Left forelimb (tissue), 1 donor: ENCODE measurements around the gene ZFHX3.
"Not testable (repeated sequence)": the region's sequence is repeated elsewhere in the genome, so short reads cannot be mapped to it uniquely, and the experiment has no call there.

ENCODE experiments used
- DNase-seq: peaks from one replicate; pipeline ENCODE4 v3.0.0-alpha.2; 2018; ENCODE audit warnings: low spot score

Gene ZFHX3

DNA sequence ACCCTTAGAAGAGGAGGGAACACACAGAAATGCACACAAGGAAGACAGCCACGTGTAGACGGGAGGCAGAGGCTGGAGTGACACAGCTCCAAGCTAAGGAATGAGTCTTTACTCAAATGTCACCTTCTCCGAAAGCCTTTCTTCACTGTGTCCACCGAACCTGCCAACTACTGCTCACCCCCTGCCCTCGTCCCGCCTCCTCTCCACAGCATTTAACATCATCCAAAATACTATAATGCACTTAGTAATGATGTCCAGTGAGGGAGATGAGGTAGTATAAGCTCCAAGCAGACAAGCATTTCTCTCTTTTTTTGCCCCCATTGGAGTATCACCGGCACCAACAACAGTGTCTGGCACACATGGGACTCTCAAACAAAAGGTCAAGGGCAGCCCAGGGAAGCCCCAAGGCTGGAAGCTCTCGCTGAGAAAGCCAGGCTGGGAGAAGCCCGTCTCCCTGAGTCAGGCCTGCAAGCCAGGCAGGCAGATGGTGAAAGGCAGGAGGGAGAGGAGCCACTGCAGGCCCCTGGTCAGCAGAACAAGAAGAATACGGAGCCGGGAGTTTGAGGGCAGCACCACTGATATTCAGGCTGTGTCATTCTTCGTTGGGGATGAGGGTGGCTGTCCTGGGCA, 25.9 kb downstream of the ZFHX3 start:
- DNase-seq, result no peak

DNA sequence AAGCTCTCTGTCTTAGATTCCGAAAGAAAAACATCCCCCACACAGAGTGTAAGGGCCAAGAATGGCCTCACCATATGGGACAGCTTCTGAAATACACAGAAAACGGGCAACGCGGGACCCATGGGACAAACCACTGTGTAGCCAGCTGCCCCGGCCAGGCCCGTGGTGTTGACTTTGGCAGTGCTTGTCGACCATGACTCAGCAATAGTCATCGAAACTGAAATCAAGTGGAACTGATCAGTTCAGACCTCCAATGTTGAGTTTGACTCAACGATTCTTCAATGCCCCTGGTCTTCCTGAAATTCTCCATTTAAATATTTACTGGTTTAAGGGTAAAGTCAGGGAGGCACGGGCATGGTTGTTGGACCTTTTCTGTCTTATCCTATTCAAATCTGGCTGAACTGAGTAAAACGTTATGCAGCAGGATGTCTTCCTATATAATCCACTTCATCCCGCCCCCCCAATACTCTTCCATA, 27.5 kb downstream of the ZFHX3 start:
- no peak for DNase-seq

DNA sequence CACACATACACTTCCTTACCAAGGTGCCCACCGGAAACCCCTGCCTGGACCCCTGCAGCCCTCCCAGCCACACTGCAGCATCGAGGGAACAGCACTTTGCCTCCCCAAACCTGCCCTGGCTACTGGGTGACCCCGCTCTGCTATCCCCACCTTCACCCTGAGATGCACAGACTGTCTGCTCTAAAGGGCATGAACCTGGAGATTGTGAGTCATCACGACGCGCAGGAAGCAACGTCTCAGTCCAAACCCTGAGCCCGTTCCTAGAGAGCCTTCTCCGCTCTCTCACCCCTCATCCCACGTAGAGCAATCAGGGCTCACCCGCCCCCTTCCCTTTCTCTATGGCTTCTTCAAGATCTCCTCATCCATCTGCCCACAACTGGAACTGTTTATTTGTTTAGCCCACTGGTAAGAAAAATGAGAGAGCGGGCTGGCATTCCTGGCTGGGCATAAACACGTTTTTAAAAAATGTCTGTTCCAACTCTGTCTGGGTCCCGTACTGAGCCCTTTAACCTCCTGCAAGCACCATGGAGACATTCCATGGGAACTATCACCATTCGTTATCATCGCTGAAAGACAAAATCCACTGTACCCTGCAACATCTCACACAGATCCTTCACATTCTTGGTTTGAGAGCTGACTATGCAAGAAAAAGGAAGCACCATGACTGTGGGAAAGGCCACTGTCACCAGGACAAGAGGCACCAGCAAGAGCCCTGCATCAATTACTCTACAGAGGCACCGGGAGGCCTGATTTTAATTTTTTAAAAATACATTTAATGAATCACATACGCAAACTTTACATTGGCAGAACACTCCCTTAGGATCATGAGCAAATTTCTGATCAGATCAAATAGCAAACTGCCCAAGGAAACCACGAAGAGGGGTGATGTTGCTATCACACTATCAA, 28.2 kb downstream of the ZFHX3 start:
- DNase-seq, result no peak

DNA sequence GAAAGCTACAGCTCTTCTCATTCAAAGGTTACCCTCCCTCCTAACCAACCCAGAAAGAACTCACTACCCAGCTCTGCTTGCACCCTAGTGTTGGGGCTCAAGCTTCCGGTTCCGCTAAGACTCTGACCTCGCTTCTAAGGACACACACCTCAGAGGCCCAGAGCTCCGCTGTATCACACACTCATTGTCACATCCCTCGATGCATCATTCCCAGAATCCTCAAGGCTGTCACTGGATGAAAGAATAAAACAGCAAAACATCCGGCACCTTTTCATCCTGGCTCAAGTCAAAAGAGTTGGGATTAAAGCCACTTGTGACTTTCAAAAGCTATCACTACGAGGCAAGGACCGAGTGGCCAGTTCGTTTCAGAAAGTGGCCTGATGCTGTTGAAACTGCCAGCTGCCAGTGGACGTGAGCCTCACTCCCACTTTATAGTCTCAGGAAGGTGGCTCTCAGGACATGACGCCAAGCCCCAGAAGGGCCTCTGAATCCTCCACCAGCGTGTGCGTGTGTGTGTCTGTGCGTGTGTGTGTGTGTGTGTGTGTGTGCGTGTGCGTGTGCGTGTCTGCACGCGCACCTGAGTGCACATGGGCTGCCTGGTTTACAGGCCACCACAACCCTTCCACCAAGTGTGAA, 29.0 kb downstream of the ZFHX3 start:
- DNase-seq, result no peak

DNA sequence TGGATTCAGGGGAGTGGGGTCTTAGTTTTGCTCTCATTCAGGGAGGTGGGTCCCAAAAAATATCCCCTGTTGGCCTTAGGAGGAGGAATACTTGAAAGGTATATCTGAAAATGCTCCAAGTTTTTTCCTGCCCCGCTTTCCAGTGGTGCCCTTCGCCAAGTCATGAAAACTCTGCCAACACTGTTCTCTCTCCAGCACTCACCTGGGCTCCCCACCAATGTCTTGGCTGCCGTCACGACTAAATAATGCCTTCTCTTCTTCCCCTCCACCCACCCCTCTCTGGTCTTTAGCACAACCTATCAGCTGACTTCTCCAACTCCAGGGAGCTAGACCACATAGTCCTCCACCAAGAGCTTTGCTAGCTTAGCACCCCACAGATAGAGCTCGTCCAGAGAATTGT, 30.6 kb downstream of the ZFHX3 start:
- DNase-seq, result no peak

DNA sequence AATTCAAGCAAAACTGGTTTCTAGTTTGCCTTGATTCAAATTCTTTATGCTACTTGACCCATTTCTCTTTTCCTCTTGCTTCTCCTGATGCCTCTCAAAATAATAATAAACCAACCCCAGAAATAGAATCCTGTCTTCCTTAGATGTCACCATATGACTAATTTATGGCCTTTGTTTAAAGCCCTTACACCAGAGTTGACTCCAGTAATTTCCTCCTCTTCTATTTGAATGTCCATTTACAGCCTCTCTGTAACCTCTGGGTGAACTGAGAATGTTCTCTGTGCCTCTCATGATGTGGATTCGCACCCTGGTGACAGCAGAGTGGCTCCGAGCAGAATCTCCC, 31.5 kb downstream of the ZFHX3 start:
- no peak for DNase-seq

DNA sequence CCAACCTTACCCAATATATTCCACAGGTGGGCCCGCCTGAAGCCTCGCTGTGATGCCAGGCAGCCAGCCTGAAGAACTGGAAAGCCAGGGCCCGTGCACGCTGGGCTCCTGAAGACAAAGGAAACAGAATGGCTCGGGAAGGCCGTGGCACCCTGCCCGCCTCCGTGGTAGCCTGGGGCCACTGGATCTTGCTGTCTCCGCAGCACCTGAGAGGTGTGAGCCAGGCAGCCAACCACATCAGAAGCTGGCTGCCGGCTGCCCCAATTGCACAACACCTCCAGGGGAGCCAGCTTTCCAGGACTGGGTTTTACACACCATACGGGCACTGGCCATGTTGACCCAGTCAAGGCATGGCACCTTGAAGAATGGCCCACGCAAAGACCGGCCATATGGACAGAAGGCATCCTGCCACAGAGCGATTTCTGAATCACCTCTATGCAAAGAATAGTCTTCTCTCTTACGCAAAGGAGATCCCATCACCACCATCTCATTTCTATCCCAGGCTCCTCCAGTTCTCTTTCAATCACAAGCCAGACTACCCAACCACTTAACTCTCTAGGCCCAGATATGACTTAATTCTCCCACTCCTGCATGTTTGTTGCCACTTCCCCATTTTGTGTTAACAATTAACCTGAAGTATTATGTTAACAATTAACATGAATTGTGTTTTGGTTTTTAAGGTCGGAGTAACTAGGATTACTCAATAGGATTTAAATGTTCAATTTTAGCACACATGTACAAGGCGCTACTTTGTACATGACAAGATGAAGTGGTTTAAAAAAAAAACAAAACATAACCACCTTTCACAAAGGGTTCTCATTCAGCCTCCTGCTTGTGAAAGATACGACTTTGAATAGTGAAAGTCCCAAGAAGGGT, 32.1 kb downstream of the ZFHX3 start:
- DNase-seq, result no peak

DNA sequence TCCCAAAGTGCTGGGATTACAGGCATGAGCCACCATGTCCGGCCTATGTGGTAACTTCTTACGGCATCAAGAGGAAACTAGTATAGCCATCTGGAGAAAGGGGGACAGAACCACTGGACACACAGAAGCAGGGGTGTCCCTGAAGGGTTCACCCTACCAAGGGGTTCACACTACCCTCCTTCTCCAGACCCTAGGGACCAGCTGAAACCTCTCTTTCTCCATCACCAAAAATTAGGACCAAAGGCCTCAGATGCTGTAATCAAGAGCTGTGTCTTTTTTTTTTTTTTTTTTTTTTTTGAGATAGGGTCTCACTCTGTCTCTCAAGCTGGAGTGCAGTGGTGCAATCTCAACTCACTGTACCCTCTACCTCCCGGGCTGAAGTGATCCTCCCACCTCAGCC, 33.2 kb downstream of the ZFHX3 start:
- DNase-seq, result no peak

DNA sequence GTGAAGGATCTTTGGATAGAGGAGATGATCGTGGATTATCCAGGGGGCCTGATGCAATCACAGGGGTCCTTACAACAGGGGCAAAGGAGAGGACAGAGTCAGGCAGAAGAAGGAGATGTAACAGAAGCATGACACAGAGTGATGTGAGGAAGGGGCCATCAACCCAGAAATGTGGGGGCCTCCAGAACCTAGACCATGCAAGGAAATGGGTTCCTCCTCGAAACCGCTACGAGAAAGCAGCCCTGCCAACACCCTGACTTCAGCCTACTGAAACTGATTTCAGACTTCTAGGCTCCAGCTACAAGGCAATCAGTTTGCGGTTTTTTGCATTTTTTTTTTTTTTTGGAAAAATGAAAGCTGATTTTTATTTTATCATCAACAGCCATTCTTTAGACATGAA, 34.0 kb downstream of the ZFHX3 start:
- no peak for DNase-seq

DNA sequence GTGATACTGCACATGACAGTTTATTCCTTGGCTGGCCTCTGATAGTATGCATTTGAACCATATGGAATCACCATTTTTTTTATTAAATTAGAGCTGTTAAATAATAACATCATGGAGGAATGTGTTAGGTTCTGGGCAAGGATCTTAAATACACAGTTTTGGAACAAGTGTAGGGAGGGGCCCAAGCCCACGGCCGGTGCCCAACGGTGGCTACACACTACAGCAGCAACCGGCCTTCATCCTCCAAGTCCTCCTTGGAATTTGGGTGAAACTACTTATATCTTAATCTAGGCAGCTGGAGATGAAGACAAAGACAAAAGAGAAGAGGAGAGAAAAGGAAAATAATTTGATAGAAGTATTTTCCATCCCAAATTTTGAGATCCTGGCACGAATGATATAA, 35.6 kb downstream of the ZFHX3 start:
- DNase-seq, result no peak

DNA sequence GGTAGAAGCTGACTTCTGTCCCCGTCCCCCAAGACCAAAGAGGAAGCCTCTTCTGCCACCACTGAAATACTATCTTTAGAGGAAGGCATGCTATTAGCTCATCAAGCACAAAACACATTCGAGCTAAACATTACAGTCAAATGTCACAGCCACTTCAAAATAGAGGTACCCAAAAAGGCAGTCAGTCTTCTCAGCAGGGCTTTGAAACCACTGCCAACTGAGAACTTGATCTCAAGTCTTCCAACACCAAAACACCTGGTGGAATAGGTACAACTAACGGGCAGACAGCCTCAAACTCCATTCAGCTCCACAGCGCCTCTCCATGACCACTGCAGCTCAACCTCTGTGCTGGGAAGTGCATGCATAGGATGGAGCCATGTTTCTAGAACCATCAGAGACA, 36.0 kb downstream of the ZFHX3 start:
- DNase-seq, result no peak

DNA sequence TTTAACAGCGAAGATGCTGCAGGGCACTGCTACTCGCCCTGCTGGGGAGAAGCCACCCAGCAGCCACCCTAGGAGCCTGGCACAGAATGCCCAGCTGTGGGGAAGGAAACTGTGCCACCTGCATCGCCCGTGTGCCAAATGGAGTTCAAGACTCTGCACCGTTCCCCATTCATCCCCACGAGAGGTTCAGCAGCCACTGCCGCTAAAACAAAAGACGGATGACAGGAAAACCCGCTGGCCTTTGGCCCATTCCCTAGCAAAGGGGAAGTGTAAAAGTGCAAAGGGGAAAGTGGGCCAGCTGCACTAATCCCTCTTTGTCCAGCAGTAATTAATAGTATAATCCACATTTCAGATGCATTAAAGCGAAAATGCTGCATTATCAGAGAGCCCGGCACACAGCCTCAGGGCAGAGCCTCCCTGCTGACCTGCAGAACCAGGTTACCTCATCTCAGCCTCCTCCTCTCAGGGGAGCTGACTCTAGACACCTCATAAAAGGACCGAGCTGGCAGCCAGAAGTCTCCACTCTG, 37.7 kb downstream of the ZFHX3 start:
- no peak for DNase-seq

DNA sequence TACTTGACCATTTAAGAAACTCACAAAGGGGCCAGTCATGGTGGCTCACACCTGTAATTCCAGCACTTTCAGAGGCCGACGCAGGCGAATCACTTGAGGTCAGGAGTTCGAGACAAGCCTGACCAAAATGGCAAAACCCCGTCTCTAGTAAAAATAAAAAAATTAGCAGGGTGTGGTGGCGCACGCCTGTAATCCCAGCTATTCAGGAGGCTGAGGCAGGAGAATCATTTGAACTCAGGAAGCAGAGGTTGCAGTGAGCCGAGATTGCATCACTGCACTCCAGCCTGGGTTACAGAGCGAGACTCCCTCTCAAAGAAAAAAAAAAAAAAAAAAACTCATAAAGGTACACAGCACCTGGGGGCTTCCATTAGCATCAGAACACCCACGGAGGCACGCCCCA, 38.2 kb downstream of the ZFHX3 start:
- DNase-seq, result not testable (repeated sequence)

DNA sequence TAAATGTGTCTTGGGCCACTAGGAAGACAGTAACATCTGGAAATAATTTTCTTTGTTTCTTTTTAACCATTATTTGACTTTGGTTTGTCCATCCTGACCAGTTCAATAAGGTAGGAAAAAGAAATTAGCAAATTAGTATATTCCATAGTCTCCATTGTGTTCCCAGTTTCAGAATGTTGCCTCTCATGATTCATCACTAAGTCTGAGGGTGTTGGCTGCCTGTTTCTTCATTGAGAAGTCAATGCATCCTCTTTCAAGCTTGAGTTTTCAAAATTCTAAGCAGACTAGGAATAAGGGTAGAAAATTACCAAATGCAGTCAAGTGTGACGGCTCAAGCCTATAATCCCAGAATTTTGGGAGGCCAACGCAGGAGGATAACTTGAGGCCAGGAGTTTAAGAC, 41.9 kb downstream of the ZFHX3 start:
- DNase-seq, result no peak

DNA sequence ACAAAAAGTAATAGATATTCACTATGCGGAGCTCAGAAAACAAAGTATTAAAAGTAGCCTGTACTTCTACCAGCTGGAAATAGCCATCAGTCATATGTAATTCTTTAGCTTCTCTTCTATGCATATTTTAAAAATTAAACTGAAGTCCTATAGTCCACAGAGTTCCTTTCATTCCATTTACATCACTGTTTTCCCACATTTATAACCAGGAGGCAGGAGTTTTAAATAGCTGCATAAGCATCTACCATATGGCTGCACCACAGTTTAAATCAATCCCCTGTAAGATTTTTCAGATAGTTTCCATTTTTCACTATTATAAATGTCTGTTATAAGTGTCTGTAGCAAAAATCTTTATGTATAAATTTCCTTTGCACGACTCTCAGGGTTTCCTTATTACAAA, 45.1 kb downstream of the ZFHX3 start:
- no peak for DNase-seq

DNA sequence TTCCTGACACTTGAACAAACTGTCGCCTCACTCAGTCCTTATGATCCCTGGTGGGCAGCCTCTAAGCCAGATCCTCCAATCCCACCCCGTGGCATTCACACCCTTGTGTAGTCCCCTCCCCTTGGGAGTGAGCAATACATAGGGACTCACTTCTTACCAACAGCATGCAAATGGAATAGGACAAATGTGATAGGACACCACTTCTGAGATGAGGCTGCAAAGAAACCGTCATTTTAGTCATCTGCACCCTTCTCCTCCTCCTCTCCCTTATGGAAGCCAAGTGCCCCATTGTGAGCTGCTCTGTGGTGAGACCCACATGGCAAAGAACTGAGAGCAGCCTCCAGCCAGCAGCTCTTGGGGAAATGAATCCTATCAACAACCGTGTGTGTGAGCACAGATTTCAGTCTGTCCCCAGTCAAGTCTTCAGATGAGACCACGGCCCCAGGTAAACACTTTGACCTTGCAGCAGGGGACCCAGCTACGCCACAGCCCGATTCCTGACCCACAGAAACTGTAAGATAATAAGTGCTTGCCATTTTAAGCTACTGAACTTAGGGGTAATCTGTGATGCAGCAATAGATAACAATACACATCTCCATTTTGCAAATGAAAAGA, 46.9 kb downstream of the ZFHX3 start:
- no peak for DNase-seq

DNA sequence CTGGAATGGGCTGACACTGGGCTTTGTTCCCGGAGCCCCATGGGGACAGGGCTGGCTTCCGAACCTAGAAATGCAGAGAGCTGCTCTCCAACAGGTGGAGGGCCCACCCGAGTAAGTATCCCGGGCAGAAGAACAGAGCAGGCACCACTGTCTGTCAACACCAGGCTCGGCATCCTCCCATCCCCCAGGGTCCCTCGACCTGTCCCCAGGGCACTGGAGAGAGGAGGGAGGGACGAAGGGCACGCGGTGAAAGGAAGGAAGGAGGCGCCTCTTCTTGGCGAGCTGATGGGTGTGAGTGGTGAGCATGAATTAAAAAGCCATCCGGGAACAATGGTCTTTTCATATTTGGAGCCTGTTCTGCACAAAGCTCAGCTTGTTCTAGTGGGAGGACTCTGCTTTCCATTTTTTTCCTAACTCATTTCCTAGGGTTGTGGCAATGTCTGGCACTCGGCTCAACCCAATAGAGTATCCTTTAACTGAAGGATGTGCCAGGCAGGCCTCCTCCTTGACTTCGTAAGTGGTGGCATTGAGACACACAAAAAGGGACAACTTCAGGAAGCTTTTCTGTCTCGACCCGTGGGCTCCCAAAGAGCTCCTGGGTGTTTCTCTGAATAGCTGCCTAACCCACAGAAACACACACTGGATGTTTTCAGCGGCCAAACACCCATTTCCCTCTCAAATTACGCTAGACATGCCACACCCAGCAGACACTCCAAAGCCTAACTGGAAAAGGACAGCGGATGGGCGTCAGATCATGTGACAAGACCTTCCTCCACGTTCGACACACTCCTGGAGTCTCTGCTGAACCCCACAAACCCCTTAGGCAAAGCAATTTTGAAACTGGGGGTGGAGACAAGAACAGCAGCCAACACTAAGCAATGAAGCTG, 47.7 kb downstream of the ZFHX3 start:
- DNase-seq, result peak; percentile 77

DNA sequence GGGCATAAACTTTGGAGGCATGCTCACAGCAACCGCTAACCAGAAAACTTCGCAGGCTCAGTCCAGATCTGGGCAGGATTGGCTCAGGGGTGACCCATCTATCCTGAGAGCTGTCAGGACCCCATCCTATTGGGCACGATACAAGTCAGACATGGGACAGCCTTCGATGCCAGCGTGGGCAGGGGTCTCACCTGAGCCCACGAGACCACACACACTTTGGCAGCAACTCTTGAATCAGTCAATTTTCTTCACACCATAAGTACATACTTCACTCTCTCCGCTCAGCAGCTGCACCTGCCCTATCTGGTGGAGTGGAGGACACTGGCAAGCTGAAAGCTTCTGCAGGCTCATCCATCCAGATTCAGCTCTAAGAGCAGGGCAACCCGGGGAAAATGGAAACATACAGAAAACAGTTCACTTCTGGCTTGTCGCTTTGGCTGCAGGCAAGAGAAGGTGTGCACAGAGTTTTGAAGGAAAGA, 48.3 kb downstream of the ZFHX3 start:
- no peak for DNase-seq

DNA sequence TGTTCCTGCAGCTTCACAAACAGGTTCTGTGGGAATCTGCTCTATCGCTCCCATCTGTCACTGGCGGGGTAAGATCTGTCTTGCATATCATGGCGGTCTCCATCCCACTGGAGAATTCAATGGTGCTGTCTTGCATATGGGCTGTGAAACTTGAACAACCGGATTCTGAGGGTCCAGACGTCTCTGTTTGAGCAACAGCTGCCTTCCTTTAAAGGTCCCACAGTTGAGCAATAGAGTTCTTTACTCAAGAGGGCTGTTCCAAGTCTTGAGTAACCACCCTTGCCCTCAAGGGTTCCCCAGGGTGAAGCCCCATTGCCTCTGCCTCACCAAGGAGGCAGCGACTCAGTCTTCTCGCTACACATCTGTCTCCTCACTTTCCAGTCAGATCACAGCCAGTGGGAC, 50.8 kb downstream of the ZFHX3 start:
- no peak for DNase-seq
